SU-DHL-6 (cell line): ENCODE measurements around the gene PTPN20.

Experiments
- EZH2phosphoT487 ChIP-seq: fragments of 200-600 bp; sonication (generic), shearing (Covaris generic); conservative IDR thresholded peaks from 2 replicates; pipeline ENCODE4 v1.6.1; 2018; ENCODE audit warnings: mild to moderate bottlenecking, antibody characterized with exemption, low read length, moderate library complexity, mixed read lengths
- TF ChIP-seq, protein P1 (sequence below): fragments of 200-600 bp; sonication (generic); IDR thresholded peaks from one replicate; pipeline ENCODE4 v1.5.1; 2017; ENCODE audit warnings: antibody characterized with exemption, mild to moderate bottlenecking, low read length, moderate library complexity; ENCODE audit not compliant: insufficient read depth, poor library complexity, severe bottlenecking

DNA sequence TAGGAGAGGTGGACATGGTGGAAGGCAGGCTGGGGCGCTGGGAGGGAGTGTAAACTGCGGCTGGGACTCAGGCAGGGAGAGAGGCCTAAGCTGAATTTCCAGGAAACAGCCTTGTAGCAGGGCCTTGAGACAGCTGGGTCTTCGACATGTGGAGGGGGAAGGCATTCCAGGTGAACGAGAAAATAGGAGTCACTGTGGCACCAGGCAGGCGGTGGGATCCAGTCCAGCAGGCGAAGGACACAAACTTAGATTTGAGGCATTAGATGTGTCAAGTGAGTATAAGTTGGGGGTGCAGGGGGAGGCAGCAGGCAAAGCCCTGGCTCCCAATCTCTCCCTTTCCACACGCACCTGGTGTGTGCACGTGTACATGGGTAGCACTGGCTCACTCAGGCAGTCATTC lies 105.3 kb downstream of the PTPN20 start:
- TF ChIP-seq, protein P1, sequence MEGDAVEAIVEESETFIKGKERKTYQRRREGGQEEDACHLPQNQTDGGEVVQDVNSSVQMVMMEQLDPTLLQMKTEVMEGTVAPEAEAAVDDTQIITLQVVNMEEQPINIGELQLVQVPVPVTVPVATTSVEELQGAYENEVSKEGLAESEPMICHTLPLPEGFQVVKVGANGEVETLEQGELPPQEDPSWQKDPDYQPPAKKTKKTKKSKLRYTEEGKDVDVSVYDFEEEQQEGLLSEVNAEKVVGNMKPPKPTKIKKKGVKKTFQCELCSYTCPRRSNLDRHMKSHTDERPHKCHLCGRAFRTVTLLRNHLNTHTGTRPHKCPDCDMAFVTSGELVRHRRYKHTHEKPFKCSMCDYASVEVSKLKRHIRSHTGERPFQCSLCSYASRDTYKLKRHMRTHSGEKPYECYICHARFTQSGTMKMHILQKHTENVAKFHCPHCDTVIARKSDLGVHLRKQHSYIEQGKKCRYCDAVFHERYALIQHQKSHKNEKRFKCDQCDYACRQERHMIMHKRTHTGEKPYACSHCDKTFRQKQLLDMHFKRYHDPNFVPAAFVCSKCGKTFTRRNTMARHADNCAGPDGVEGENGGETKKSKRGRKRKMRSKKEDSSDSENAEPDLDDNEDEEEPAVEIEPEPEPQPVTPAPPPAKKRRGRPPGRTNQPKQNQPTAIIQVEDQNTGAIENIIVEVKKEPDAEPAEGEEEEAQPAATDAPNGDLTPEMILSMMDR: no peak
- TF ChIP-seq EZH2phosphoT487: no peak
